C4-2B (cell line): Measurements from ENCODE around the gene TULP4.
"Not testable (repeated sequence)": the region's sequence is repeated elsewhere in the genome, so short reads cannot be mapped to it uniquely, and the experiment has no call there.

Experiments used
- CTCF ChIP-seq: fragments of 450-650 bp; conservative IDR thresholded peaks from 2 replicates; pipeline ENCODE4 v1.5.1; 2017; ENCODE audit warnings: mild to moderate bottlenecking
- ZFX ChIP-seq: fragments of 450-650 bp; IDR thresholded peaks from 2 replicates; pipeline ENCODE4 v1.6.1; 2017

DNA sequence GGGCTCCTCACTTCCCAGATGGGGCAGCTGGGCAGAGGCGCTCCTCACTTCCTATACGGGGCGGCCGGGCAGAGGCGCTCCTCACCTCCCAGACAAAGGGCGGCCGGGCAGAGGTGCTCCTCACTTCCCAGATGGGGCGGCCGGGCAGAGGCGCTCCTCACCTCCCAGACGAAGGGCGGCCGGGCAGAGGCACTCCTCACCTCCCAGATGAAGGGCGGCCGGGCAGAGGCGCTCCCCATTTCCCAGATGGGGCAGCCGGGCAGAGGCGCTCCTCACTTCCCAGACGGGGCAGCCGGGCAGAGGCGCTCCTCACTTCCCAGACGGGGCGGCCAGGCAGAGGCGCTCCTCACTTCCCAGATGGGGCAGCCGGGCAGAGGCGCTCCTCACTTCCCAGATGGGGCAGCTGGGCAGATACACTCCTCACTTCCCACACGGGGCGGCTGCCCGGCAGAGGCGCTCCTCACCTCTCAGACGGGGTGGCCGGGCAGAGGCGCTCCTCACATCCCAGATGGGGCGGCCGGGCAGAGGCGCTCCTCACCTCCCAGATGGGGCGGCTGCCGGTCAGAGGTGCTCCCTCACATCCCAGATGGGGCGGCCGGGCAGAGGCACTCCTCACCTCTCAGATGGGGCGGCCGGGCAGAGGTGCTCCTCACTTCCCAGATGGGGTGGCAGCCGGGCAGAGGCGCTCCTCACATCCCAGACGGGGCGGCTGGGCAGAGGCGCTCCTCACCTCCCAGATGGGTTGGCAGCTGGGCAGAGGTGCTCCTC, 36.7 kb downstream of the TULP4 start:
- TF ChIP-seq CTCF, ZFX: not testable (repeated sequence)
